ENCODE results near the gene PIERCE2. TPM values are rescaled to one million over a fixed set of nuclear protein-coding genes. Genes with fewer than 3 reads are reported as not detected.
A peak's percentile ranks its signal among the peaks of the same experiment; 100 is the strongest.

PIERCE2 gene, protein sequence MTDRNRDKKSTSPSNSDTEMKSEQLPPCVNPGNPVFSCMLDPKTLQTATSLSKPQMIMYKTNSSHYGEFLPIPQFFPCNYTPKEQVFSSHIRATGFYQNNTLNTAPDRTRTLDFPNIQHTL
- 7.7 and 8.6 TPM in 2 replicates for total RNA-seq
- 11.0 and 16.0 TPM in 2 replicates for polyA plus RNA-seq

DNA sequence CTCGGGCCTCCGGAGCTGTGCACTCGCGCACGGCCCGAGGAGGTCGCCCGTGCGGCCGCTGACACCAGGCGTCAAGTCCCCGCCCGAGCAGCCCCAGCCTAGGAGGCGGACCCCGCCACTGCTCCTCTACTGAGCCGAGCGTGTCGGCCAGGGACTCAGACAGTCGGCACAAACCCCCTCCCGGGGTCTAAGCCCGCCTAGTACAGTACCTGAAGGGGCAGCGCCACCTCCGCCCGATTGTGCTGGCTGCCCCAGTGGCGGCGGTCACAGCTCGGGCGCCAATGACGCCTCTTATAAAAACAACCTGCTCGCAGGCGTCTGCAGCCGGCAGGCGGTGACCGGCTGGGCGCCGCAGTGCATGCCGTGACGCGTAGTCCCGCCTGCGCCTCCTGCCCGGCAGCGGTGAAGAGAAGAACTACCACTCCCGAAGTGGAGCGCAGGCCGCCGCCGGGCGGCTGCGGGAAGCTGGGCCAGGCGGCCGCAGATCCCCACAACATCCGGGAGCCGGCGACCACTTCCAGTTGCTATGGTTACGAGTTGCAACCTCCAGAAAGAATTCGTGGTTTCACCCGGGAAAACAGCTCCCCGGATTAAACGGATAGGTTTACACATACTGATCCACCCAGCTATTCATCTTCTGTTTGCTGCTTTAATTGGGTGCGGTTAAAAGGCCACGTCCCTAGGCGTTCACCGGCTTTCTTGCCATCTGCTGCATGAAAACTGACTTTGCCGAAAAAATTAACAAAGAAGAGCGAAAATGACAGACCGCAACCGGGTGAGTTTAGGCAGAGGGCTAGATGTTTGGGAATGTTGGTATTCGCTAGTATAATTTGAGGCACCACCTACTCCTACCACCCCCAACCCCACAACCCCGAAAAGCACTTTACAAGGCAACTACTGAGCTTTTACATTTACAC lies at the start of gene PIERCE2, which contains the start of gene CCPG1:
PIERCE2 (plus strand) TSS at position 484 of the 917 bp plus-strand sequence; CDS start at position 758, 274 bp downstream.
CCPG1 (minus strand) TSS at position 348 of the 917 bp plus-strand sequence. CDS start 18,935 bp downstream, outside the sequence.
- Histone ChIP-seq H3K27ac (peak within 1 kb of the TSS; percentile 90), H3K36me3 (peaks cover 3% of the 10 kb centered on the region), H3K4me1 (ENCODE audit: low read depth) (no peaks in the 10 kb centered on the region), H3K4me3 (peak within 1 kb of the TSS; percentile 65), H3K9me3 (ENCODE audit: low read depth) (no peaks in the 10 kb centered on the region), H3K27me3 (no peaks in the 10 kb centered on the region)
- TF ChIP-seq, protein P1, sequence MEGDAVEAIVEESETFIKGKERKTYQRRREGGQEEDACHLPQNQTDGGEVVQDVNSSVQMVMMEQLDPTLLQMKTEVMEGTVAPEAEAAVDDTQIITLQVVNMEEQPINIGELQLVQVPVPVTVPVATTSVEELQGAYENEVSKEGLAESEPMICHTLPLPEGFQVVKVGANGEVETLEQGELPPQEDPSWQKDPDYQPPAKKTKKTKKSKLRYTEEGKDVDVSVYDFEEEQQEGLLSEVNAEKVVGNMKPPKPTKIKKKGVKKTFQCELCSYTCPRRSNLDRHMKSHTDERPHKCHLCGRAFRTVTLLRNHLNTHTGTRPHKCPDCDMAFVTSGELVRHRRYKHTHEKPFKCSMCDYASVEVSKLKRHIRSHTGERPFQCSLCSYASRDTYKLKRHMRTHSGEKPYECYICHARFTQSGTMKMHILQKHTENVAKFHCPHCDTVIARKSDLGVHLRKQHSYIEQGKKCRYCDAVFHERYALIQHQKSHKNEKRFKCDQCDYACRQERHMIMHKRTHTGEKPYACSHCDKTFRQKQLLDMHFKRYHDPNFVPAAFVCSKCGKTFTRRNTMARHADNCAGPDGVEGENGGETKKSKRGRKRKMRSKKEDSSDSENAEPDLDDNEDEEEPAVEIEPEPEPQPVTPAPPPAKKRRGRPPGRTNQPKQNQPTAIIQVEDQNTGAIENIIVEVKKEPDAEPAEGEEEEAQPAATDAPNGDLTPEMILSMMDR (IDR thresholded peaks at IDR 0.05; ENCODE audit: low read depth, low read length): peak; percentile 73
- DNase-seq (ENCODE audit: low read depth in 1 of 2, low spot score in 1 of 2): peak; percentile 95 to 97

- H3K27me3 ChIP-seq: no peaks in the 10 kb centered on the region
- DNase-seq (ENCODE audit: low read depth in 1 of 2, low spot score in 1 of 2): peak in 1 of 2 donors; percentile 12
- TF ChIP-seq, protein P1 (IDR thresholded peaks at IDR 0.05; ENCODE audit: low read depth, low read length): no peak
- H3K4me3 ChIP-seq: no peak overlapping the region
- no peaks in the 10 kb centered on the region for H3K4me1 ChIP-seq (ENCODE audit: low read depth)
- no peaks in the 10 kb centered on the region for H3K9me3 ChIP-seq (ENCODE audit: low read depth)
- no peak overlapping the region for H3K27ac ChIP-seq
- H3K36me3 ChIP-seq: peaks cover 5% of the 10 kb centered on the region
Measured at GRCh38 chr15:55360256-55360655, 48.0 kb upstream of the PIERCE2 start.

DNA sequence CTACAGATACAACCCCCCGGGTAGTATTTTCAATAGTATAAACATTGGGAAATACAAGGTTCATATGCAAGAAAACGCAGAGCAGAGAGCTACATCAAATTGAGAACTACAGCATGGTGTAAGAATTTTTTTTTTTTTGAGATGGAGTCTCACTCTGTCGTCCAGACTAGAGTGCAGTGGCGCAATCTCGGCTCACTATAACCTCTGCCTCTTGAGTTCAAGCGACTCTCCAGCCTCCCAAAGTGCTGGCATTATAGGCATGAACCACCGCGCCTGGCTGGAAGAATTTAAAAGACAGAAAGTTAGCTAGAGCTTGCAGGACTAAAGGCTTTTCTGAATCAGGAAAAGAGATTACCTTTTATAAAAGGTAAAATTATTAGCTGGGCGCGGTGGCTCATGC lies 47.2 kb upstream of the PIERCE2 start:
- TF ChIP-seq, protein P1 (IDR thresholded peaks at IDR 0.05; ENCODE audit: low read depth, low read length): no peak
- H3K27me3 ChIP-seq: no peaks in the 10 kb centered on the region
- no peaks in the 10 kb centered on the region for H3K4me1 ChIP-seq (ENCODE audit: low read depth)
- H3K36me3 ChIP-seq: no peaks in the 10 kb centered on the region
- H3K27ac ChIP-seq: no peak overlapping the region
- no peak overlapping the region for H3K4me3 ChIP-seq
- no peak for DNase-seq (ENCODE audit: low read depth in 1 of 2, low spot score in 1 of 2)
- no peaks in the 10 kb centered on the region for H3K9me3 ChIP-seq (ENCODE audit: low read depth)

- no peak for DNase-seq (ENCODE audit: low read depth in 1 of 2, low spot score in 1 of 2)
- no peaks in the 10 kb centered on the region for H3K9me3 ChIP-seq (ENCODE audit: low read depth)
- no peak overlapping the region for H3K27ac ChIP-seq
- TF ChIP-seq, protein P1 (IDR thresholded peaks at IDR 0.05; ENCODE audit: low read depth, low read length): no peak
- H3K4me1 ChIP-seq (ENCODE audit: low read depth): no peaks in the 10 kb centered on the region
- H3K36me3 ChIP-seq: no peaks in the 10 kb centered on the region
- no peaks in the 10 kb centered on the region for H3K27me3 ChIP-seq
- H3K4me3 ChIP-seq: no peak overlapping the region
Measured at GRCh38 chr15:55362641-55363040, 45.7 kb upstream of the PIERCE2 start.

DNA sequence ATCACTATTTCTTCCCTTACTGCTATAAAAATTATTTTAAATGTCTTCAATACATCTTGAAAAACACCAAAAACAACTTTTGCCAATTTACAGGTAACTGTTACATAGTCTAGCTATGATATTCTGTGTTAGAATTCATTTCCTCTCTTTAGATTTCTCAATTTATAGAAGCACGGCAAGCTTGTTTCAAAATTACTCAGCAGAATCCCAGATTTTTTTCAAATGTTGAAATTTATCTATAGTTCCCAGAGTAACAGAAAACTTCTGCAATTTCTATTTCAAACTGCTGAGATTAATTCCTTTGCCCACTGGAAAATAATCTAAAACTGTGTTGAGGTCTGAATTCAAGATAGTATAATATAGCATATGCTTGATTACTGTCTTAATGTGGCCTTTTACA lies 41.3 kb upstream of the PIERCE2 start:
- Histone ChIP-seq H3K36me3 (peaks cover 10% of the 10 kb centered on the region), H3K9me3 (ENCODE audit: low read depth) (no peaks in the 10 kb centered on the region), H3K27ac (no peak overlapping the region), H3K4me3 (no peak overlapping the region), H3K27me3 (no peaks in the 10 kb centered on the region), H3K4me1 (ENCODE audit: low read depth) (no peaks in the 10 kb centered on the region)
- DNase-seq (ENCODE audit: low read depth in 1 of 2, low spot score in 1 of 2): no peak
- TF ChIP-seq, protein P1 (IDR thresholded peaks at IDR 0.05; ENCODE audit: low read depth, low read length): no peak
